CD14-positive monocyte (primary cell): ENCODE measurements around the gene SERBP1. TPM values are rescaled to one million over a fixed set of nuclear protein-coding genes. Genes with fewer than 3 reads are reported as not detected.

Source experiments
- DNase-seq, 3 donors: peaks; one replicate each; pipeline ENCODE4 v3.0.0-alpha.2; 2011 to 2022
- H2AFZ ChIP-seq: 2 replicates; pipeline ENCODE4 v1.6.0; 2012; ENCODE audit warnings: mild to moderate bottlenecking, low read depth, low read length, inconsistent platforms; ENCODE audit not compliant: insufficient read depth, poor library complexity, severe bottlenecking
- H3K27ac ChIP-seq, 2 donors: 1 replicate in 1 of 2; 2 replicates in 1 of 2; pipeline ENCODE4 v1.5.1; 2012 to 2013; ENCODE audit warnings: low read length in 2 of 2, control low read depth in 1 of 2, inconsistent platforms in 1 of 2, low read depth in 1 of 2, mild to moderate bottlenecking in 1 of 2
- H3K27me3 ChIP-seq, 2 donors: one replicate each; pipeline versions ENCODE4 v1.6.0 to v1.6.1; 2011 to 2013; ENCODE audit warnings: low read length in 2 of 2; ENCODE audit not compliant: control insufficient read depth in 2 of 2, insufficient read depth in 2 of 2
- H3K36me3 ChIP-seq, 2 donors: replicated peaks in 1 of 2; 1 replicate in 1 of 2; 2 replicates in 1 of 2; pipeline versions ENCODE4 v1.5.1 to v1.6.1; 2012 to 2013; ENCODE audit warnings: low read length in 2 of 2, control low read depth in 1 of 2, inconsistent platforms in 1 of 2, mild to moderate bottlenecking in 1 of 2; ENCODE audit not compliant: insufficient read depth in 2 of 2, control insufficient read depth in 1 of 2
- H3K4me1 ChIP-seq, 2 donors: 1 replicate in 1 of 2; 2 replicates in 1 of 2; pipeline versions ENCODE4 v1.5.1 to v1.6.1; 2012 to 2013; ENCODE audit warnings: low read length in 2 of 2, control low read depth in 1 of 2, inconsistent platforms in 1 of 2, mild to moderate bottlenecking in 1 of 2, moderate library complexity in 1 of 2; ENCODE audit not compliant: insufficient read depth in 2 of 2, control insufficient read depth in 1 of 2
- H3K4me2 ChIP-seq: replicated peaks from 2 replicates; pipeline ENCODE3; 2012; ENCODE audit warnings: low read length, moderate library complexity, mild to moderate bottlenecking; ENCODE audit not compliant: poor library complexity, severe bottlenecking; ENCODE audit errors: extremely low read depth
- H3K4me3 ChIP-seq, 3 experiments: fragments of 200-600 bp in 1 of 3; sonication (generic) in 1 of 3; replicated peaks in 1 of 3; 1 replicate in 2 of 3; 2 replicates in 1 of 3; pipeline ENCODE4 v1.5.1; 2011 to 2013; ENCODE audit warnings: low read length in 3 of 3, mild to moderate bottlenecking in 3 of 3, control low read depth in 2 of 3, low read depth in 2 of 3, inconsistent platforms in 1 of 3, moderate library complexity in 1 of 3
- H3K79me2 ChIP-seq: 2 replicates; pipeline ENCODE4 v1.6.0; 2012; ENCODE audit warnings: mild to moderate bottlenecking, control low read depth, inconsistent platforms, low read length, moderate library complexity; ENCODE audit not compliant: insufficient read depth
- H3K9ac ChIP-seq: 2 replicates; pipeline ENCODE4 v1.6.0; 2017; ENCODE audit warnings: low read length, mild to moderate bottlenecking; ENCODE audit not compliant: insufficient read depth, poor library complexity, severe bottlenecking
- H3K9me3 ChIP-seq, 2 donors: replicated peaks in 1 of 2; 1 replicate in 1 of 2; 2 replicates in 1 of 2; pipeline versions ENCODE4 v1.5.1 to v1.6.1; 2012 to 2013; ENCODE audit warnings: low read length in 2 of 2, control low read depth in 1 of 2; ENCODE audit not compliant: control insufficient read depth in 1 of 2, insufficient read depth in 1 of 2
- H4K20me1 ChIP-seq: 2 replicates; pipeline ENCODE4 v1.6.0; 2012; ENCODE audit warnings: mild to moderate bottlenecking, low read length, control low read depth, moderate library complexity; ENCODE audit not compliant: insufficient read depth
- H3K27ac Mint-ChIP-seq, 7 donors: one replicate each; pipeline ENCODE4 v1.8.0; 2020; ENCODE audit warnings: mild to moderate bottlenecking in 7 of 7, mixed read lengths in 7 of 7, moderate library complexity in 6 of 7, inconsistent platforms in 2 of 7
- H3K27me3 Mint-ChIP-seq, 3 donors: one replicate each; pipeline ENCODE4 v1.8.0; 2021 to 2022; ENCODE audit warnings: low read depth in 3 of 3, mild to moderate bottlenecking in 3 of 3, mixed read lengths in 3 of 3, moderate library complexity in 3 of 3, inconsistent platforms in 1 of 3
- H3K36me3 Mint-ChIP-seq, 2 donors: one replicate each; pipeline ENCODE4 v1.8.0; 2020; ENCODE audit warnings: mixed read lengths in 2 of 2, inconsistent platforms in 1 of 2, mild to moderate bottlenecking in 1 of 2
- H3K4me1 Mint-ChIP-seq: one replicate; pipeline ENCODE4 v1.8.0; 2020; ENCODE audit warnings: mild to moderate bottlenecking, mixed read lengths
- H3K4me3 Mint-ChIP-seq, 2 donors: one replicate each; pipeline ENCODE4 v1.8.0; 2020; ENCODE audit warnings: mild to moderate bottlenecking in 2 of 2, mixed read lengths in 2 of 2, moderate library complexity in 1 of 2
- H3K9me3 Mint-ChIP-seq, 7 donors: one replicate each; pipeline ENCODE4 v1.8.0; 2020 to 2022; ENCODE audit warnings: mixed read lengths in 7 of 7, mild to moderate bottlenecking in 6 of 7, moderate library complexity in 6 of 7, inconsistent platforms in 2 of 7
- CTCF ChIP-seq: fragments of 200-600 bp; IDR thresholded peaks from one replicate; pipeline ENCODE4 v1.8.0; 2022; ENCODE audit warnings: antibody characterized with exemption, mild to moderate bottlenecking
- WGBS: methylation state at CpG from one replicate; pipeline ENCODE4 v1.1.5; 2013; ENCODE audit warnings: missing lambda C conversion rate; ENCODE audit not compliant: insufficient coverage; 5-methylcytosine and 5-hydroxymethylcytosine counted together
- intact Hi-C, 2 donors: fragments of 100-400 bp; cut with micrococcal nuclease; formaldehyde crosslinking; loops; one replicate each; pipeline versions ENCODE4 v1.15.0 to v1.15.1; 2023
- polyA plus RNA-seq, 3 donors: library from polyadenylated mRNA; depleted of rRNA in 1 of 3; unstranded in 2 of 3; stranded (reverse) in 1 of 3; fragments of 300-500 nt in 2 of 3; fragments of >200 nt in 1 of 3; fragmentation: Illumina TruSeq in 2 of 3; gene quantifications; 1 replicate in 2 of 3; 2 replicates in 1 of 3; pipeline ENCODE4 v1.2.3, GENCODE V29; 2012 to 2021

Gene SERBP1
- polyA plus RNA-seq, 3 donors, result 38.2 to 78.8 (median 75.3) TPM

GRCh38 chr1:67390041-67390887 lies 39.9 kb downstream of the SERBP1 start:
- Histone ChIP-seq H3K27me3 (no peaks in the 10 kb centered on the region), H3K9ac (no peak overlapping the region), H4K20me1 (no peaks in the 10 kb centered on the region), H2AFZ (no peak overlapping the region), H3K36me3 (no peaks in the 10 kb centered on the region), H3K4me1 (no peaks in the 10 kb centered on the region), H3K4me2 (no peak overlapping the region), H3K9me3 (peaks cover 3 to 4% of the 10 kb centered on the region in 2 donors), H3K79me2 (no peaks in the 10 kb centered on the region), H3K4me3 (no peak overlapping the region), H3K27ac (no peak overlapping the region)
- TF ChIP-seq CTCF, result no peak
- H3K27ac Mint-ChIP-seq, result no peak overlapping the region
- DNase-seq, result no peak
- H3K4me1 Mint-ChIP-seq, result no peaks in the 10 kb centered on the region
- H3K4me3 Mint-ChIP-seq, result no peak overlapping the region
- no peaks in the 10 kb centered on the region for H3K36me3 Mint-ChIP-seq
- intact Hi-C loops, result no loop called here
- WGBS, result 100% methylated on average over 1 of the region's 3 CpGs
- peaks cover 0 to 8% (median 2%) of the 10 kb centered on the region in 7 donors for H3K9me3 Mint-ChIP-seq
- H3K27me3 Mint-ChIP-seq, result peaks cover 0 to 1% (median 0%) of the 10 kb centered on the region in 3 donors

GRCh38 chr1:67383999-67384638 lies 46.1 kb downstream of the SERBP1 start:
- Mint-ChIP-seq H3K36me3 (peaks cover 3 to 4% of the 10 kb centered on the region in 2 donors), H3K27ac (no peak overlapping the region), H3K27me3 (peaks cover 0 to 1% (median 1%) of the 10 kb centered on the region in 3 donors), H3K4me3 (no peak overlapping the region), H3K9me3 (peaks cover 10 to 31% (median 27%) of the 10 kb centered on the region in 7 donors), H3K4me1 (no peaks in the 10 kb centered on the region)
- Histone ChIP-seq H3K4me1 (no peaks in the 10 kb centered on the region), H3K9me3 (peaks cover 16 to 20% of the 10 kb centered on the region in 2 donors), H3K9ac (no peak overlapping the region), H2AFZ (no peak overlapping the region), H3K36me3 (no peaks in the 10 kb centered on the region), H3K27ac (no peak overlapping the region), H3K4me3 (no peak overlapping the region), H3K4me2 (no peak overlapping the region), H4K20me1 (no peaks in the 10 kb centered on the region), H3K27me3 (no peaks in the 10 kb centered on the region), H3K79me2 (no peaks in the 10 kb centered on the region)
- intact Hi-C loops, result no loop called here
- DNase-seq, result no peak
- WGBS, result 100% methylated on average over 2 of the region's 2 CpGs
- TF ChIP-seq CTCF, result no peak
